A673 (cell line): Measurements from ENCODE around the gene TMED9.

Experiments used
- EZH2 ChIP-seq: fragments of 200-600 bp; sonication (generic); IDR thresholded peaks from 2 replicates; pipeline ENCODE4 v1.6.1; 2017; ENCODE audit warnings: borderline replicate concordance, low read depth, mild to moderate bottlenecking, mixed read lengths, antibody characterized with exemption, low read length; ENCODE audit not compliant: poor library complexity, severe bottlenecking
- TF ChIP-seq, protein P1 (sequence below): fragments of 300-800, 200-600 bp; sonication (generic); conservative IDR thresholded peaks from 2 replicates; pipeline ENCODE4 v1.5.1; 2017; ENCODE audit warnings: low read depth, mild to moderate bottlenecking, antibody characterized with exemption, low read length, moderate library complexity, mixed read lengths

DNA sequence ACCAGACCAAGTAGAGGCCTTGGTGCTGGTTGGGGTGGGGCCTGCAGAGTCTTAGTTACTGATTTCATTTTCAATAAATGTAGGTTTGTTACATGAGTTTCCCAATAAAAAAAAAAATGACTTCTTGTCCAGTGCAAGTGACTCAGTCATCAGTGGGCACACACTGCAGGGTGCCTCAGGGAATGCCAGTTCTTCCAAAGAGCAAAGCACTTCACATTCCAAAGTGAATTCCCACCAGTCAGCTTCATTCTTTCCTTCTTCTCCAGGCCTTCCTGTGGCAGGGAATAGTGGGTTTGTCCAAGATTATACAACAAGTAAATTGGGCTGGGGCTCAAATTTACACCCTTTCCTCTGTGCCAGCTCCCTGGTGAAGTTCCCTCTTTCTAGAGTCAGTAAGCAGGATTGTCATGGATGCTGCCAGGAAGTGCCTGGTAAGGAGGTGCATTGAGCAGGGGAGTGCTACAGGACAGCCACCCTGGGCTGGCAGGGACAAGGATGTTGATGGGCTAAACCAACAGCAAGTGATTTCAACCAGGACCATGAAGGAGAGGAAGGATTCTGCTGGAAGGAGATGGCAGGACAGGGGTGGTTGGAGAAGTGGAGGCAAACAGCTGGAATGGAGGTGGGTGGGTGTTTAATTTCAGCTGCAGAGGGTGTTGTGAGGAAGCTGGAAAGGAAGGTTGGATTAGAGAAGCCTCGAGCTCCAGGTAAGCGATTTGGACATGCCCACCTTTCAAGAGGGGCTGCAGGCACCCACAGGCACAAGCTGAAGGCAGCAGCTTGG lies 4.2 kb downstream of the TMED9 start:
- no peak for TF ChIP-seq EZH2
- TF ChIP-seq, protein P1, sequence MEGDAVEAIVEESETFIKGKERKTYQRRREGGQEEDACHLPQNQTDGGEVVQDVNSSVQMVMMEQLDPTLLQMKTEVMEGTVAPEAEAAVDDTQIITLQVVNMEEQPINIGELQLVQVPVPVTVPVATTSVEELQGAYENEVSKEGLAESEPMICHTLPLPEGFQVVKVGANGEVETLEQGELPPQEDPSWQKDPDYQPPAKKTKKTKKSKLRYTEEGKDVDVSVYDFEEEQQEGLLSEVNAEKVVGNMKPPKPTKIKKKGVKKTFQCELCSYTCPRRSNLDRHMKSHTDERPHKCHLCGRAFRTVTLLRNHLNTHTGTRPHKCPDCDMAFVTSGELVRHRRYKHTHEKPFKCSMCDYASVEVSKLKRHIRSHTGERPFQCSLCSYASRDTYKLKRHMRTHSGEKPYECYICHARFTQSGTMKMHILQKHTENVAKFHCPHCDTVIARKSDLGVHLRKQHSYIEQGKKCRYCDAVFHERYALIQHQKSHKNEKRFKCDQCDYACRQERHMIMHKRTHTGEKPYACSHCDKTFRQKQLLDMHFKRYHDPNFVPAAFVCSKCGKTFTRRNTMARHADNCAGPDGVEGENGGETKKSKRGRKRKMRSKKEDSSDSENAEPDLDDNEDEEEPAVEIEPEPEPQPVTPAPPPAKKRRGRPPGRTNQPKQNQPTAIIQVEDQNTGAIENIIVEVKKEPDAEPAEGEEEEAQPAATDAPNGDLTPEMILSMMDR = no peak
